GM13977 (cell line): ENCODE data around the gene PXN.

Experiments used
- DNase-seq: peaks from one replicate; pipeline ENCODE4 v3.0.0; 2012; ENCODE audit warnings: low spot score
- in situ Hi-C: fragments of 300-500 bp; cut with MboI; formaldehyde crosslinking; loops from one replicate; pipeline ENCODE4 v1.12.0; 2022; ENCODE audit warnings: low sequenced_read_pairs, low pct_unique_long_range_greater_than_20kb, mixed read lengths, inconsistent platforms; ENCODE audit not compliant: unreplicated experiment
- TF ChIP-seq, protein P1 (sequence below): IDR thresholded peaks from 2 replicates; pipeline ENCODE4 v1.5.1; 2012; ENCODE audit warnings: mild to moderate bottlenecking, control low read depth; ENCODE audit not compliant: insufficient read depth; ENCODE audit errors: extremely low read depth, missing control alignments

The PXN gene

GRCh38 chr12:120276734-120277133, 11.2 kb upstream of the PXN start:
- DNase-seq: no peak
- TF ChIP-seq, protein P1, sequence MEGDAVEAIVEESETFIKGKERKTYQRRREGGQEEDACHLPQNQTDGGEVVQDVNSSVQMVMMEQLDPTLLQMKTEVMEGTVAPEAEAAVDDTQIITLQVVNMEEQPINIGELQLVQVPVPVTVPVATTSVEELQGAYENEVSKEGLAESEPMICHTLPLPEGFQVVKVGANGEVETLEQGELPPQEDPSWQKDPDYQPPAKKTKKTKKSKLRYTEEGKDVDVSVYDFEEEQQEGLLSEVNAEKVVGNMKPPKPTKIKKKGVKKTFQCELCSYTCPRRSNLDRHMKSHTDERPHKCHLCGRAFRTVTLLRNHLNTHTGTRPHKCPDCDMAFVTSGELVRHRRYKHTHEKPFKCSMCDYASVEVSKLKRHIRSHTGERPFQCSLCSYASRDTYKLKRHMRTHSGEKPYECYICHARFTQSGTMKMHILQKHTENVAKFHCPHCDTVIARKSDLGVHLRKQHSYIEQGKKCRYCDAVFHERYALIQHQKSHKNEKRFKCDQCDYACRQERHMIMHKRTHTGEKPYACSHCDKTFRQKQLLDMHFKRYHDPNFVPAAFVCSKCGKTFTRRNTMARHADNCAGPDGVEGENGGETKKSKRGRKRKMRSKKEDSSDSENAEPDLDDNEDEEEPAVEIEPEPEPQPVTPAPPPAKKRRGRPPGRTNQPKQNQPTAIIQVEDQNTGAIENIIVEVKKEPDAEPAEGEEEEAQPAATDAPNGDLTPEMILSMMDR: no peak
- in situ Hi-C loops: no loop called here

GRCh38 chr12:120267736-120268135, 2.2 kb upstream of the PXN start:
- TF ChIP-seq, protein P1: no peak
- in situ Hi-C loops: no loop called here
- no peak for DNase-seq

- in situ Hi-C loops: no loop called here
- no peak for DNase-seq
- TF ChIP-seq, protein P1: no peak
Measured at GRCh38 chr12:120266180-120266870, 795 bp upstream of the PXN start.

DNA sequence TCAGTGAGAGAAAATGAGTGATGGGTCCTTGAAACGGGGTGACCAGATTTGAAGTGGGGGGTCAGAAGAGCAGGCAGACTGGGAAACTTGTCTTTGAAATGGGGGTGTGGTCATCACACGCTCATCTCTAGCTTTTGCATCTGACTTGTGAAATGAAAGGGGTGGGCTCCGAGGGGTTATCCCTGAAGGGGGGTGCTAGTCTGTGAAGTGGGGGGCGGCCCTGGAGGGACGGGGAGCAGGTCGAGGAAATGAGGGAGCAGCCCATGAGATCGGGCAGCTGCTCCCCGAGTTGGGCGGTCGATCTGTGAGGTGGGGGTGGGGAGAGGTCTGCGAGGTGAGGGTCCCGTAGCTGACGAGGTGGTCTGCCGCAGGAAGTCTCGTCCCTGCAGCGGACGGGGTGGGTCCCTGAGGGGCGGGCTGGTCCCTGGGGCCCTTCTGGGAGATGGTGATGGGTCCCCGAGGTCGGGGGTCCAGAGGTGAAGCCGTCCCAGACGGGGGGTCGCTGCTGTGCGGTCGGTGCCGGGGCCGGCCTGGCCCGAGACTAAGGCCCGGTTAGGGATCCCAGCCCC, 542 bp downstream of the PXN start:
- in situ Hi-C loops: no loop called here
- TF ChIP-seq, protein P1: no peak
- no peak for DNase-seq

- in situ Hi-C loops: no loop called here
- no peak for DNase-seq
- TF ChIP-seq, protein P1: no peak
Measured at GRCh38 chr12:120264086-120264903, 1.2 kb downstream of the PXN start.

DNA sequence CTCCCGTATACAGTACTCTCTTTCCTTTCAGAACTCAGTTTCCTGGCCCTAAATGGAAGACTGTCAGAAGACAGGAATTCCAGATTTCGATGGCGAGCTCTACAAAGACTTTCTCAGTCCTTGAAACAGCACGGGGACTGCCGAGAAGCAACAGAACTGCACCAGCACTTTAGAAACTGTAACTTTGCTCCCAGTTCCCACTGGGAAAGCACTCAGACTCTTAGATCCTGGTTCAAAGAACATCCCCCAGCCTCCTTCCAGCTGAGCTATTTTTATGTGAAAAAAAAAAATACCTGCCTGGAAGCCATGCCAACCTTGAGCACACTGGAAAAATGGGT, 1.8 kb downstream of the PXN start:
- DNase-seq: no peak
- in situ Hi-C loops: no loop called here
- TF ChIP-seq, protein P1: no peak
